Right atrium auricular region (tissue), 2 donors: ENCODE measurements around the gene INVS. TPM values are rescaled to one million over a fixed set of nuclear protein-coding genes. Genes with fewer than 3 reads are reported as not detected.

ENCODE experiments used
- DNase-seq: peaks from one replicate; pipeline ENCODE4 v3.0.0-alpha.2; 2019; ENCODE audit warnings: low spot score
- H3K27ac ChIP-seq, 2 donors: fragments of 200-600 bp; sonication (generic); 1 replicate in 1 of 2; 2 replicates in 1 of 2; pipeline ENCODE4 v1.5.1; 2016 to 2019
- H3K27me3 ChIP-seq, 2 donors: fragments of 200-600 bp; sonication (generic); one replicate each; pipeline versions ENCODE4 v1.5.1 to v1.6.0; 2017 to 2019
- H3K36me3 ChIP-seq: fragments of 200-600 bp; sonication (generic); one replicate; pipeline ENCODE4 v1.5.1; 2016
- H3K4me1 ChIP-seq, 2 donors: fragments of 200-600 bp; sonication (generic); one replicate each; pipeline versions ENCODE4 v1.5.1 to v1.6.0; 2017 to 2019
- H3K4me3 ChIP-seq, 2 donors: fragments of 200-600 bp; sonication (generic); 1 replicate in 1 of 2; 2 replicates in 1 of 2; pipeline ENCODE4 v1.5.1; 2017 to 2019; ENCODE audit warnings: mild to moderate bottlenecking in 1 of 2, moderate library complexity in 1 of 2
- H3K9me3 ChIP-seq, 2 donors: fragments of 200-600 bp; sonication (generic); one replicate each; pipeline ENCODE4 v1.5.1; 2019
- total RNA-seq, 2 donors: library from RNA; depleted of rRNA; stranded (reverse); fragments of >200 nt; gene quantifications; one replicate each; pipeline ENCODE4 v1.1.0, GENCODE V29; 2016
- TF ChIP-seq, protein P1 (sequence below), 2 donors: fragments of 200-600 bp; sonication (generic); IDR thresholded peaks; one replicate each; pipeline ENCODE4 v1.5.1; 2019; ENCODE audit warnings: antibody characterized with exemption in 2 of 2

Gene INVS
- total RNA-seq, 2 donors from 2014 or later = 7.8 to 10.1 TPM

DNA sequence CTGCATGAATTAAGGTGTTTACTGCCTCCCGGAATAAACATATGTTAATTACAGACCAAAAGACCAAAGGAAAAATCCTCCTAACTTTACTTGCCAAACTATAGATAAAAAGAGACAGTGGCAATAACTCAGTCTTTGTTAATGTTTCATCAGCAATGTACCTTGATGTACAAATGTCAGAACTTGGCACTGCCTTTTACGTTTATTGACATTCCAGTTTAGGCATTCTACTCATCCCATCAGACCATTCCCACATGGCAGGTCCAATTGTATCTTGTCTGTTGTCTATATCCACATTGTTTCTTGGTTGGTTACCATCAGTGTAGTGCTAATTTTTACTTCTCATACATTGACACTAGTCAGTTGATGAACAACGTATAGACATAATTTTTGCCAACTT, 168.2 kb downstream of the INVS start:
- Histone ChIP-seq H3K36me3 (peaks cover 21% of the 10 kb centered on the region), H3K27me3 (no peaks in the 10 kb centered on the region), H3K4me3 (no peak overlapping the region), H3K9me3 (no peaks in the 10 kb centered on the region), H3K27ac (no peak overlapping the region), H3K4me1 (no peaks in the 10 kb centered on the region)
- no peak for DNase-seq
- TF ChIP-seq, protein P1, sequence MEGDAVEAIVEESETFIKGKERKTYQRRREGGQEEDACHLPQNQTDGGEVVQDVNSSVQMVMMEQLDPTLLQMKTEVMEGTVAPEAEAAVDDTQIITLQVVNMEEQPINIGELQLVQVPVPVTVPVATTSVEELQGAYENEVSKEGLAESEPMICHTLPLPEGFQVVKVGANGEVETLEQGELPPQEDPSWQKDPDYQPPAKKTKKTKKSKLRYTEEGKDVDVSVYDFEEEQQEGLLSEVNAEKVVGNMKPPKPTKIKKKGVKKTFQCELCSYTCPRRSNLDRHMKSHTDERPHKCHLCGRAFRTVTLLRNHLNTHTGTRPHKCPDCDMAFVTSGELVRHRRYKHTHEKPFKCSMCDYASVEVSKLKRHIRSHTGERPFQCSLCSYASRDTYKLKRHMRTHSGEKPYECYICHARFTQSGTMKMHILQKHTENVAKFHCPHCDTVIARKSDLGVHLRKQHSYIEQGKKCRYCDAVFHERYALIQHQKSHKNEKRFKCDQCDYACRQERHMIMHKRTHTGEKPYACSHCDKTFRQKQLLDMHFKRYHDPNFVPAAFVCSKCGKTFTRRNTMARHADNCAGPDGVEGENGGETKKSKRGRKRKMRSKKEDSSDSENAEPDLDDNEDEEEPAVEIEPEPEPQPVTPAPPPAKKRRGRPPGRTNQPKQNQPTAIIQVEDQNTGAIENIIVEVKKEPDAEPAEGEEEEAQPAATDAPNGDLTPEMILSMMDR (IDR thresholded peaks at IDR 0.05) = no peak

DNA sequence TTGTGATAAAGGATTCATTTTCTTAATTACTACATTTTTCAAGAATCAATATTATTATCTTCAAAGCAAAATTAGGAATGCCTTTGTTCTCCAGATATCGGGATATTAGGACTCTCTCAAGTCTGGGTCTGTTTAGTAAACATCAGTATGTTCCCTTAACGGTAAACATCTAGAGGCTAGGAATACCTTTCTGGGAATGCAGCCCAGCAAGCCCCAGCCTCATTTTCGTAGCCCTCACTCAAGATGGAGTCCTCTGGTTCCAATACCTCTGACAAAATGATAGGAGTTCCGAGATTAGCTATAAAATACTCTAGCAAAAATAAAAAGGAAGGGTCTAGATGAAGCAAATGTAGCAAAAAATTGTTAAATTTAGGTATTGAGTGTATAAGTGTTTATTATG, 169.2 kb downstream of the INVS start:
- no peaks in the 10 kb centered on the region for H3K4me1 ChIP-seq
- H3K36me3 ChIP-seq = peaks cover 26% of the 10 kb centered on the region
- H3K27ac ChIP-seq = no peak overlapping the region
- H3K4me3 ChIP-seq = no peak overlapping the region
- no peaks in the 10 kb centered on the region for H3K27me3 ChIP-seq
- TF ChIP-seq, protein P1 (IDR thresholded peaks at IDR 0.05) = no peak
- DNase-seq = no peak
- H3K9me3 ChIP-seq = no peaks in the 10 kb centered on the region

DNA sequence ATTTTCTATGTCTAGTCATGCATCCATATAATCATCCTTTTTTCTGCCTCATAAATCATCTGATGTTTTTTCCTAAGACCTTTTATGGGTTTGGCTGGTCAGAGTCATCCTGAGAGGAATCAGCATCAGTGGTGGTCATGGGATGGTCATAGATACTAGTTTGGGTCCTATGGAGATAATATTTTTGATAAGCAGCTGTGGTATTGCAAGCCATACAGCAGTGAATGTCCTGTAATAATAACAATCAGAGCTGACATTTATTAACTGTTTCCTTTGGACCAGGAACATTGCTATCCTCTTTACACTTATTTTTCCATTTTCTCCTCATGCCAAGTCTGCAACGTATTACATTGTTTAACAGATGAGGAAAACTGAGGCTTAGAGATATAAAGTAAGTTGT, 170.6 kb downstream of the INVS start:
- Histone ChIP-seq H3K4me1 (no peaks in the 10 kb centered on the region), H3K4me3 (no peak overlapping the region), H3K27me3 (no peaks in the 10 kb centered on the region), H3K36me3 (peaks cover 30% of the 10 kb centered on the region), H3K27ac (no peak overlapping the region), H3K9me3 (no peaks in the 10 kb centered on the region)
- DNase-seq = no peak
- TF ChIP-seq, protein P1 (IDR thresholded peaks at IDR 0.05) = no peak

DNA sequence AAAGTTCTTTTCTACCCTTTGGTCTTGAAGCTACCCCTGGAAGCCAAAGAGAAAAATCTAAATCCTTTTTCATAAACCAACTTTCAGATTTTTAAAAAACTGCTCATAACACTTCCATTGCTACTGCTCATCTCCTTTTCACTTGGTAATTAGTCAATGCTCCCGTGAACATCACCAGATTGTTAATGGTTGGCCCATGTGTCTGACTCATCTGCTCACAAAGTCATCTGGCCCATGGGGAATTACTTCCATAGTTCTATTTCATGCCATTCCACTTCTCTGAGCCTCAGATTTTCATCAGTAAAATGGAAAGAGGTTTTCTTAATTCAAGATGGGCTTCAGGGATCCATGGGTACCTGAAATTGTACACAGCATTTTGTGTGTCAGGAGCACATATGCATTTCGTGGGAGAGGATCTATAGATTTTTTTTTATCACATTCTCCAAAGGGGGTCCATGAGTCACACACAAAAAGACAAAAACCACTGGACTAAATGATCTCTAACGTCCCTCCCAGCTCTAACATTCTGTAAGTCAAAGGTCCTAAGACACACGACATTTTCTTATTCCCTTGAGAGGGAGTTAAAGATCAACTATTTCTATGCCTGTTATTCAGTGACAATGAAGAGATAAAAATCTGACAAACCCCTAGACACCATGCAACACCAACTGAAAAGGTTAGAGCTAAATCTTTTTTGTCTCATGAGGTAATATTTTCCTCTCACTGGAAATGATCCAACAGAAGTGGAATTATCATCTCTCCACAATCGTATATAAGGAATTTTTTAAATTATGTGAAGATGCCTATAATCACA, 178.3 kb downstream of the INVS start:
- no peak overlapping the region for H3K4me3 ChIP-seq
- H3K4me1 ChIP-seq = no peaks in the 10 kb centered on the region
- no peak overlapping the region for H3K27ac ChIP-seq
- TF ChIP-seq, protein P1 (IDR thresholded peaks at IDR 0.05) = no peak
- DNase-seq = no peak
- H3K36me3 ChIP-seq = peaks cover 15% of the 10 kb centered on the region
- no peaks in the 10 kb centered on the region for H3K27me3 ChIP-seq
- no peaks in the 10 kb centered on the region for H3K9me3 ChIP-seq

DNA sequence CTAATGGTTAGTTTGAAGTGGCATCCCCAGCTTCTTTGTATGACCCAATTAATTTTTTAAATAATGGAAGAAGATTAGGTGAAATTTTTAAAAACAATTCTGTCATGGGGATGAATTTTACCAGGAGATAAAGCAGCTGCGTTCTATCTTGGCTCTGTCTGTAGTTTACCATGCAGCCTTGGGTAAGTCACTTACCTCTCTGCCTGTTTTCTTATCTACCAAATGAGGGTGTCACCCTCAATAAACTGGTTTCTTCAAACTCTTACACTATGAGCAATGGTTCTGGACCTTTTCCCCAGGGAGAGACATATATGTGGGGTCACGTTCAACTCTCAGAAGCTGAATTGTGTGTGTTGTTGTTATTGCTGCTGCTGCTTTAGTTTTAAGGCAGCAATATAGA, 182.0 kb downstream of the INVS start:
- no peak for DNase-seq
- Histone ChIP-seq H3K27me3 (no peaks in the 10 kb centered on the region), H3K27ac (no peak overlapping the region), H3K4me3 (no peak overlapping the region), H3K4me1 (no peaks in the 10 kb centered on the region), H3K36me3 (peaks cover 19% of the 10 kb centered on the region), H3K9me3 (peaks cover 0 to 9% of the 10 kb centered on the region in 2 donors)
- TF ChIP-seq, protein P1 (IDR thresholded peaks at IDR 0.05) = no peak
